H9 (cell line): ENCODE data around the gene MYMK. TPM values are rescaled to one million over a fixed set of nuclear protein-coding genes. Genes with fewer than 3 reads are reported as not detected.

Experiments used
- DNase-seq: peaks from one replicate; pipeline ENCODE4 v3.0.0-alpha.2; 2017
- H2AFZ ChIP-seq: one replicate; pipeline ENCODE4 v1.6.1; 2013; ENCODE audit warnings: mild to moderate bottlenecking, low read length, control low read depth, moderate library complexity
- H2AK5ac ChIP-seq: 2 replicates; pipeline ENCODE4 v1.6.1; 2013; ENCODE audit warnings: low read length, control low read depth, mixed read lengths; ENCODE audit not compliant: insufficient read length
- H2BK120ac ChIP-seq: one replicate; pipeline ENCODE4 v1.6.1; 2013; ENCODE audit warnings: low read depth, mild to moderate bottlenecking, low read length, control low read depth, inconsistent platforms; ENCODE audit not compliant: poor library complexity, severe bottlenecking
- H2BK12ac ChIP-seq: 2 replicates; pipeline ENCODE4 v1.6.1; 2013; ENCODE audit warnings: low read length, control low read depth, mixed read lengths, low read depth; ENCODE audit not compliant: insufficient read length
- H2BK15ac ChIP-seq: 2 replicates; pipeline ENCODE4 v1.6.1; 2013; ENCODE audit warnings: low read depth, low read length, control low read depth
- H2BK20ac ChIP-seq: one replicate; pipeline ENCODE4 v1.6.1; 2013; ENCODE audit warnings: low read depth, mild to moderate bottlenecking, low read length, control low read depth, inconsistent platforms; ENCODE audit not compliant: poor library complexity, severe bottlenecking
- H2BK5ac ChIP-seq: 2 replicates; pipeline ENCODE4 v1.6.1; 2013; ENCODE audit warnings: low read length, control low read depth, mixed read lengths; ENCODE audit not compliant: insufficient read length
- H3K14ac ChIP-seq: 2 replicates; pipeline ENCODE4 v1.6.1; 2013; ENCODE audit warnings: low read length, control low read depth; ENCODE audit not compliant: insufficient read depth
- H3K18ac ChIP-seq: 2 replicates; pipeline ENCODE4 v1.6.1; 2013; ENCODE audit warnings: low read depth, mild to moderate bottlenecking, mixed read lengths, low read length, control low read depth; ENCODE audit not compliant: insufficient read length
- H3K23ac ChIP-seq: 2 replicates; pipeline ENCODE4 v1.6.1; 2013; ENCODE audit warnings: low read length, control low read depth, mixed read lengths, low read depth; ENCODE audit not compliant: insufficient read length
- H3K23me2 ChIP-seq: 2 replicates; pipeline ENCODE4 v1.6.1; 2013; ENCODE audit warnings: low read depth, mild to moderate bottlenecking, mixed read lengths, low read length, control low read depth; ENCODE audit not compliant: insufficient read length, poor library complexity, severe bottlenecking
- H3K27ac ChIP-seq: 2 replicates; pipeline ENCODE4 v1.5.1; 2013; ENCODE audit warnings: low read length, control low read depth, mixed read lengths, low read depth; ENCODE audit not compliant: insufficient read length
- H3K27me3 ChIP-seq: 2 replicates; pipeline ENCODE4 v1.6.1; 2013; ENCODE audit warnings: low read length, control low read depth, inconsistent platforms; ENCODE audit not compliant: insufficient read depth
- H3K4ac ChIP-seq: 2 replicates; pipeline ENCODE4 v1.6.1; 2013; ENCODE audit warnings: low read depth, mild to moderate bottlenecking, control low read depth, inconsistent platforms, low read length, moderate library complexity
- H3K4me1 ChIP-seq: 2 replicates; pipeline ENCODE4 v1.6.1; 2013; ENCODE audit warnings: low read length, control low read depth, inconsistent platforms; ENCODE audit not compliant: insufficient read depth
- H3K4me2 ChIP-seq: 2 replicates; pipeline ENCODE4 v1.6.1; 2013; ENCODE audit warnings: low read length, control low read depth, mixed read lengths; ENCODE audit not compliant: insufficient read length, insufficient read depth
- H3K56ac ChIP-seq: 2 replicates; pipeline ENCODE4 v1.6.1; 2013; ENCODE audit warnings: low read depth, mild to moderate bottlenecking, mixed read lengths, low read length, control low read depth; ENCODE audit not compliant: insufficient read length
- H3K79me1 ChIP-seq: 2 replicates; pipeline ENCODE4 v1.6.1; 2013; ENCODE audit warnings: low read depth, mild to moderate bottlenecking, moderate library complexity, low read length, control low read depth, inconsistent platforms; ENCODE audit not compliant: insufficient read depth, poor library complexity, severe bottlenecking
- H3K79me2 ChIP-seq: 2 replicates; pipeline ENCODE4 v1.6.1; 2013; ENCODE audit warnings: low read length, control low read depth, inconsistent platforms; ENCODE audit not compliant: insufficient read depth
- H3K9ac ChIP-seq: 2 replicates; pipeline ENCODE4 v1.6.1; 2013; ENCODE audit warnings: low read length, control low read depth, mixed read lengths; ENCODE audit not compliant: insufficient read length; ENCODE audit errors: extremely low read depth
- H3K9me3 ChIP-seq: one replicate; pipeline ENCODE4 v1.6.1; 2013; ENCODE audit warnings: low read depth, low read length, inconsistent platforms; ENCODE audit not compliant: control insufficient read depth
- H3T11ph ChIP-seq: one replicate; pipeline ENCODE4 v1.6.1; 2013; ENCODE audit warnings: mild to moderate bottlenecking, low read length, control low read depth, inconsistent platforms
- H4K20me1 ChIP-seq: one replicate; pipeline ENCODE4 v1.6.1; 2013; ENCODE audit not compliant: control insufficient read depth, insufficient read length, insufficient read depth
- H4K5ac ChIP-seq: 2 replicates; pipeline ENCODE4 v1.6.1; 2013; ENCODE audit warnings: low read depth, mild to moderate bottlenecking, mixed read lengths, low read length, control low read depth; ENCODE audit not compliant: insufficient read length
- H4K8ac ChIP-seq: replicated peaks from 2 replicates; pipeline ENCODE4 v1.6.1; 2013; ENCODE audit warnings: low read length, control low read depth, mixed read lengths, low read depth; ENCODE audit not compliant: insufficient read length
- H4K91ac ChIP-seq: 2 replicates; pipeline ENCODE4 v1.6.1; 2013; ENCODE audit warnings: low read depth, mild to moderate bottlenecking, moderate library complexity, mixed read lengths, low read length, control low read depth; ENCODE audit not compliant: insufficient read length
- H3K27ac Mint-ChIP-seq, 3 experiments: 2 replicates in 2 of 3; 3 replicates in 1 of 3; pipeline ENCODE4 v1.8.0; 2020 to 2021; ENCODE audit warnings: mixed read lengths in 3 of 3, mild to moderate bottlenecking in 1 of 3, moderate library complexity in 1 of 3
- H3K27me3 Mint-ChIP-seq: 2 replicates; pipeline ENCODE4 v1.8.0; 2021; ENCODE audit warnings: low read depth, mild to moderate bottlenecking, moderate library complexity, mixed read lengths
- H3K36me3 Mint-ChIP-seq, 3 experiments: 2 replicates in 2 of 3; 3 replicates in 1 of 3; pipeline ENCODE4 v1.8.0; 2020 to 2021; ENCODE audit warnings: low read depth in 3 of 3, mixed read lengths in 3 of 3; ENCODE audit not compliant: insufficient read depth in 1 of 3
- H3K4me1 Mint-ChIP-seq, 2 experiments: 2 replicates each; pipeline ENCODE4 v1.8.0; 2020; ENCODE audit warnings: mixed read lengths in 2 of 2
- H3K4me3 Mint-ChIP-seq, 2 experiments: 2 replicates in 1 of 2; 3 replicates in 1 of 2; pipeline ENCODE4 v1.8.0; 2020 to 2021; ENCODE audit warnings: mild to moderate bottlenecking in 2 of 2, mixed read lengths in 2 of 2, moderate library complexity in 1 of 2
- H3K9me3 Mint-ChIP-seq, 2 experiments: 2 replicates in 1 of 2; 3 replicates in 1 of 2; pipeline ENCODE4 v1.8.0; 2020; ENCODE audit warnings: mild to moderate bottlenecking in 2 of 2, mixed read lengths in 2 of 2, moderate library complexity in 1 of 2
- WGBS: extraction: QIAGEN DNeasy Blood & Tissue Kit; methylation state at CpG from one replicate; pipeline ENCODE4 v1.1.7; 2013; ENCODE audit warnings: missing lambda C conversion rate, low lambda C conversion rate, mixed read lengths; ENCODE audit not compliant: insufficient read length; ENCODE audit errors: extremely low coverage; 5-methylcytosine and 5-hydroxymethylcytosine counted together
- total RNA-seq: library from RNA; stranded (reverse); gene quantifications from 2 replicates; pipeline ENCODE4 v1.2.1, GENCODE V29; 2021
- TF ChIP-seq, protein P1 (sequence below): fragments of 200-600 bp; sonication (generic); conservative IDR thresholded peaks from 3 replicates; pipeline ENCODE4 v1.8.0; 2021; ENCODE audit warnings: antibody characterized with exemption, mild to moderate bottlenecking

Gene MYMK
- total RNA-seq, 1 experiment from 2014 or later = not detected

DNA sequence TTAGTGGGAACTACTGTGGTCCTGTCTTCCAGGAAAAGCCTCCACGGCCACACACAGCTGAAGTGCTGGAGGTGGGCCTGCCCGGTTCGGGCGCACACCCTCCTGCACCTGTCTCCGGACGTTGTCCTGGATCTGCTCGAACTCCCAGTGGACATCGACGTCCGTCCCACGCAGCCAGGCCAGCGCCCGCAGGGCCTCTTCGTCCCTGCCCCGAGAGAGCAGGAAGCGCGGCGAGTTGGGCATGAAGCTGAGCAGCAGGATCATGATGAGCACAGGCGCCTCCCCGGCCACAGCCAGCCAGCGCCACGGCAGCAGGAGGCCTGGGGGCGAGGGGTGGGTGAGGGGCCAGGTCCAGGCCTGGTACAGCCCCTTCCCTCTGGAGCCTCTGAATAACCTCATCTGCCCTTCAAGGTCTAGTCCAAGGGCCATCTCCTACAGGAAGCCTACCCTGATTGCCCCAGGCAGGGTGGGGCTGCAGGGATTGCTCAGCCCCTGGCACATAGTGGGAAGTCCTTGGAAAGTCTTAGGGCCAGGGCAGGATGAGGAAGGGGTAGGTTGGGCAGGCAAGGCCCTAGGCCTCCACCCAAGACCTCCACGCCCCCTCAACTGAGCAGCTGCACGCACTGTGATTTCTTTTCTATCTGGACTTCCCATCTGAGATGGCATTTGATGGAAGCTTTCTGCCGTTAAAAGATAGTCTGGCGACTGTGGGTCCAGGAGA, 49.3 kb downstream of the MYMK start:
- Mint-ChIP-seq H3K27ac (no peak overlapping the region), H3K4me3 (no peak overlapping the region), H3K27me3 (peaks cover 7% of the 10 kb centered on the region), H3K9me3 (no peaks in the 10 kb centered on the region), H3K36me3 (peaks cover 11 to 20% (median 12%) of the 10 kb centered on the region in 3 experiments; a peak in 6 of 7 replicates), H3K4me1 (peaks cover 4 to 11% of the 10 kb centered on the region in 2 experiments)
- Histone ChIP-seq H3K4ac (no peak overlapping the region), H2BK120ac (no peak overlapping the region), H3K56ac (no peak overlapping the region), H4K91ac (no peak overlapping the region), H3K9me3 (no peaks in the 10 kb centered on the region), H3K14ac (no peak overlapping the region), H2AFZ (no peak overlapping the region), H3K23ac (no peak overlapping the region), H3K79me2 (no peaks in the 10 kb centered on the region; the same call in 1 of the 2 replicates), H3K27me3 (no peaks in the 10 kb centered on the region), H2BK20ac (no peak overlapping the region), H2BK15ac (no peak overlapping the region), H3T11ph (no peak overlapping the region), H2AK5ac (no peak overlapping the region), H3K27ac (no peak overlapping the region), H3K79me1 (no peaks in the 10 kb centered on the region), H3K4me1 (0 out of 2 replicates have a peak, but pooled peaks cover 2% of the 10 kb centered on the region), H3K9ac (no peak overlapping the region), H3K18ac (no peak overlapping the region), H2BK12ac (no peak overlapping the region), H3K4me2 (no peak overlapping the region), H4K5ac (no peak overlapping the region), H2BK5ac (no peak overlapping the region), H4K8ac (no peak overlapping the region), H3K23me2 (peaks cover 13% of the 10 kb centered on the region), H4K20me1 (no peaks in the 10 kb centered on the region)
- WGBS = no CpG with 5 or more reads among the region's 27 CpGs
- TF ChIP-seq, protein P1, sequence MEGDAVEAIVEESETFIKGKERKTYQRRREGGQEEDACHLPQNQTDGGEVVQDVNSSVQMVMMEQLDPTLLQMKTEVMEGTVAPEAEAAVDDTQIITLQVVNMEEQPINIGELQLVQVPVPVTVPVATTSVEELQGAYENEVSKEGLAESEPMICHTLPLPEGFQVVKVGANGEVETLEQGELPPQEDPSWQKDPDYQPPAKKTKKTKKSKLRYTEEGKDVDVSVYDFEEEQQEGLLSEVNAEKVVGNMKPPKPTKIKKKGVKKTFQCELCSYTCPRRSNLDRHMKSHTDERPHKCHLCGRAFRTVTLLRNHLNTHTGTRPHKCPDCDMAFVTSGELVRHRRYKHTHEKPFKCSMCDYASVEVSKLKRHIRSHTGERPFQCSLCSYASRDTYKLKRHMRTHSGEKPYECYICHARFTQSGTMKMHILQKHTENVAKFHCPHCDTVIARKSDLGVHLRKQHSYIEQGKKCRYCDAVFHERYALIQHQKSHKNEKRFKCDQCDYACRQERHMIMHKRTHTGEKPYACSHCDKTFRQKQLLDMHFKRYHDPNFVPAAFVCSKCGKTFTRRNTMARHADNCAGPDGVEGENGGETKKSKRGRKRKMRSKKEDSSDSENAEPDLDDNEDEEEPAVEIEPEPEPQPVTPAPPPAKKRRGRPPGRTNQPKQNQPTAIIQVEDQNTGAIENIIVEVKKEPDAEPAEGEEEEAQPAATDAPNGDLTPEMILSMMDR = no peak
- no peak for DNase-seq
